Neural cell (in vitro differentiated cells): ENCODE measurements around the gene CASP3.

ENCODE experiments used
- CTCF ChIP-seq: fragments of 450-650 bp; IDR thresholded peaks from 2 replicates; pipeline ENCODE4 v1.5.1; 2014; ENCODE audit warnings: antibody characterized with exemption, mild to moderate bottlenecking, moderate library complexity; ENCODE audit not compliant: poor library complexity, severe bottlenecking
- EP300 ChIP-seq: fragments of 450-650 bp; conservative IDR thresholded peaks from 2 replicates; pipeline ENCODE4 v1.6.1; 2014; ENCODE audit warnings: antibody characterized with exemption, mild to moderate bottlenecking, moderate library complexity; ENCODE audit not compliant: poor library complexity, severe bottlenecking
- EZH2 ChIP-seq: fragments of 200-600, 300-800 bp; shearing (Covaris generic), sonication (generic); IDR thresholded peaks from 2 replicates; pipeline ENCODE4 v1.6.1; 2014; ENCODE audit warnings: antibody characterized with exemption, low read length, borderline replicate concordance, mild to moderate bottlenecking; ENCODE audit not compliant: insufficient read depth, poor library complexity, severe bottlenecking
- MXI1 ChIP-seq: fragments of 450-650 bp; conservative IDR thresholded peaks from 2 replicates; pipeline ENCODE4 v1.6.1; 2014; ENCODE audit warnings: antibody characterized with exemption, mild to moderate bottlenecking; ENCODE audit not compliant: poor library complexity, severe bottlenecking
- POLR2AphosphoS5 ChIP-seq: IDR thresholded peaks from 2 replicates; pipeline ENCODE4 v1.6.1; 2012
- TAF1 ChIP-seq: IDR thresholded peaks from 2 replicates; pipeline ENCODE4 v1.6.1; 2012; ENCODE audit warnings: low read depth

- TF ChIP-seq CTCF (no peak), POLR2AphosphoS5 (no peak), EZH2 (no peak), TAF1 (no peak), EP300 (no peak), MXI1 (no peak)
Measured at GRCh38 chr4:184628103-184628502, 21.1 kb downstream of the CASP3 start.
